Myocyte (in vitro differentiated cells): Measurements from ENCODE around the gene GAB1. TPM values are rescaled to one million over a fixed set of nuclear protein-coding genes. Genes with fewer than 3 reads are reported as not detected.
"Not testable (repeated sequence)": the region's sequence is repeated elsewhere in the genome, so short reads cannot be mapped to it uniquely, and the experiment has no call there.

Experiments
- DNase-seq: peaks from one replicate; pipeline ENCODE4 v3.0.0-alpha.2; 2012; ENCODE audit warnings: low read depth
- total RNA-seq: library from RNA; depleted of rRNA; stranded (reverse); fragments of >200 nt; gene quantifications from 2 replicates; pipeline ENCODE4 v1.2.3, GENCODE V29; 2014

Gene GAB1
- total RNA-seq, 1 donor from 2014 or later: 7.9 TPM

GRCh38 chr4:143337600-143338287 is 1.1 kb downstream of the GAB1 start:
- DNase-seq: peak; percentile 81

GRCh38 chr4:143338313-143338712 is 1.6 kb downstream of the GAB1 start:
- DNase-seq: no peak

GRCh38 chr4:143339497-143339896 is 2.8 kb downstream of the GAB1 start:
- DNase-seq: no peak

GRCh38 chr4:143341186-143341755 is 4.6 kb downstream of the GAB1 start:
- peak; percentile 56 for DNase-seq

- no peak for DNase-seq
Measured at GRCh38 chr4:143343276-143343831, 6.7 kb downstream of the GAB1 start.

GRCh38 chr4:143344041-143344440 is 7.4 kb downstream of the GAB1 start:
- DNase-seq: no peak

GRCh38 chr4:143344774-143345173 is 8.1 kb downstream of the GAB1 start:
- DNase-seq: no peak

- no peak for DNase-seq
Measured at GRCh38 chr4:143345356-143345755, 8.7 kb downstream of the GAB1 start.

GRCh38 chr4:143346206-143346605 is 9.5 kb downstream of the GAB1 start:
- no peak for DNase-seq

GRCh38 chr4:143347484-143348111 is 10.9 kb downstream of the GAB1 start:
- no peak for DNase-seq

- no peak for DNase-seq
Measured at GRCh38 chr4:143348233-143349077, 11.8 kb downstream of the GAB1 start.

- not testable (repeated sequence) for DNase-seq
Measured at GRCh38 chr4:143349858-143350527, 13.3 kb downstream of the GAB1 start.

GRCh38 chr4:143351149-143351691 is 14.5 kb downstream of the GAB1 start:
- no peak for DNase-seq

- DNase-seq: no peak
Measured at GRCh38 chr4:143351774-143352451, 15.2 kb downstream of the GAB1 start.

GRCh38 chr4:143352720-143353119 is 16.0 kb downstream of the GAB1 start:
- DNase-seq: no peak

GRCh38 chr4:143353797-143354196 is 17.1 kb downstream of the GAB1 start:
- DNase-seq: no peak

- DNase-seq: no peak
Measured at GRCh38 chr4:143354990-143355389, 18.3 kb downstream of the GAB1 start.

- no peak for DNase-seq
Measured at GRCh38 chr4:143355540-143356217, 19.0 kb downstream of the GAB1 start.

GRCh38 chr4:143356493-143356892 is 19.8 kb downstream of the GAB1 start:
- DNase-seq: no peak
